ENCODE data around the gene SRRM3. TPM values are rescaled to one million over a fixed set of nuclear protein-coding genes. Genes with fewer than 3 reads are reported as not detected.

SRRM3 gene
- total RNA-seq, 3 donors from 2014 or later (not counting 1 experiment from before 2014, with no cell fraction given): not detected

DNA sequence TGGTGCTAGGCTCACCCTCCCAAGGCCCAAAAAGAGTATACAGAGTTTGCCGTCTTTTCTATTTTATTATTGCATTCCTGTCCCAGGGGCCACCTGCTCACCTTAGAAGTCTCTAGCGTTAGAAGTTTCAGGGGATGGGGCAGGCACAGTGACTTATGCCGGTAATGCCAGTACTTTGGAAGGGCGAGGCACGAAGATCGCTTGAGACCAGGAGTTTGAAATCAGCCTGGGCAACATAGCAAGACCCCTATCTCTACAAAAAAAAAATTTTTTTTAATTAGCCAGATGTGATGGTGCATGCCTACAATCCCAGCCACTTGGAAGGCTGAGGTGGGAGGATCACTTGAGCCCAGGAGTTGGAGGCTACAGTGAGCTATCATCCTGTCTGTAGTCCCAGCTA, 70.4 kb downstream of the SRRM3 start:
- ATAC-seq (no peak), DNase-seq (no peak)
- no peak overlapping the region for H3K27ac Mint-ChIP-seq
- intact Hi-C loops (cut with micrococcal nuclease): no loop called here
- WGBS (ENCODE audit: insufficient coverage): 93% methylated on average over 6 of the region's 6 CpGs
- H3K4me1 Mint-ChIP-seq: peaks cover 0 to 3% of the 10 kb centered on the region in 2 donors
- no peaks in the 10 kb centered on the region for H3K36me3 Mint-ChIP-seq
- H3K4me3 ChIP-seq (ENCODE audit: low read length): no peak overlapping the region
- TF ChIP-seq, protein P1, sequence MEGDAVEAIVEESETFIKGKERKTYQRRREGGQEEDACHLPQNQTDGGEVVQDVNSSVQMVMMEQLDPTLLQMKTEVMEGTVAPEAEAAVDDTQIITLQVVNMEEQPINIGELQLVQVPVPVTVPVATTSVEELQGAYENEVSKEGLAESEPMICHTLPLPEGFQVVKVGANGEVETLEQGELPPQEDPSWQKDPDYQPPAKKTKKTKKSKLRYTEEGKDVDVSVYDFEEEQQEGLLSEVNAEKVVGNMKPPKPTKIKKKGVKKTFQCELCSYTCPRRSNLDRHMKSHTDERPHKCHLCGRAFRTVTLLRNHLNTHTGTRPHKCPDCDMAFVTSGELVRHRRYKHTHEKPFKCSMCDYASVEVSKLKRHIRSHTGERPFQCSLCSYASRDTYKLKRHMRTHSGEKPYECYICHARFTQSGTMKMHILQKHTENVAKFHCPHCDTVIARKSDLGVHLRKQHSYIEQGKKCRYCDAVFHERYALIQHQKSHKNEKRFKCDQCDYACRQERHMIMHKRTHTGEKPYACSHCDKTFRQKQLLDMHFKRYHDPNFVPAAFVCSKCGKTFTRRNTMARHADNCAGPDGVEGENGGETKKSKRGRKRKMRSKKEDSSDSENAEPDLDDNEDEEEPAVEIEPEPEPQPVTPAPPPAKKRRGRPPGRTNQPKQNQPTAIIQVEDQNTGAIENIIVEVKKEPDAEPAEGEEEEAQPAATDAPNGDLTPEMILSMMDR (IDR thresholded peaks at IDR 0.05): no peak
- H3K9me3 Mint-ChIP-seq: no peaks in the 10 kb centered on the region
- peaks cover 3% of the 10 kb centered on the region for H3K4me1 ChIP-seq (ENCODE audit: control insufficient read depth, insufficient read depth, low read length)
- no peak overlapping the region for H3K4me3 Mint-ChIP-seq
- peaks cover 0 to 17% of the 10 kb centered on the region in 2 donors for H3K27me3 Mint-ChIP-seq (ENCODE audit: low read depth in 2 of 2)
- H3K27me3 ChIP-seq (ENCODE audit: control insufficient read depth, insufficient read depth, low read length): peaks cover 2% of the 10 kb centered on the region
- H3K9me3 ChIP-seq (ENCODE audit: control insufficient read depth, insufficient read depth, low read length): no peaks in the 10 kb centered on the region
- no peak overlapping the region for H3K27ac ChIP-seq (ENCODE audit: low read length)
- no peaks in the 10 kb centered on the region for H3K36me3 ChIP-seq (ENCODE audit: control insufficient read depth, insufficient read depth, low read length)

DNA sequence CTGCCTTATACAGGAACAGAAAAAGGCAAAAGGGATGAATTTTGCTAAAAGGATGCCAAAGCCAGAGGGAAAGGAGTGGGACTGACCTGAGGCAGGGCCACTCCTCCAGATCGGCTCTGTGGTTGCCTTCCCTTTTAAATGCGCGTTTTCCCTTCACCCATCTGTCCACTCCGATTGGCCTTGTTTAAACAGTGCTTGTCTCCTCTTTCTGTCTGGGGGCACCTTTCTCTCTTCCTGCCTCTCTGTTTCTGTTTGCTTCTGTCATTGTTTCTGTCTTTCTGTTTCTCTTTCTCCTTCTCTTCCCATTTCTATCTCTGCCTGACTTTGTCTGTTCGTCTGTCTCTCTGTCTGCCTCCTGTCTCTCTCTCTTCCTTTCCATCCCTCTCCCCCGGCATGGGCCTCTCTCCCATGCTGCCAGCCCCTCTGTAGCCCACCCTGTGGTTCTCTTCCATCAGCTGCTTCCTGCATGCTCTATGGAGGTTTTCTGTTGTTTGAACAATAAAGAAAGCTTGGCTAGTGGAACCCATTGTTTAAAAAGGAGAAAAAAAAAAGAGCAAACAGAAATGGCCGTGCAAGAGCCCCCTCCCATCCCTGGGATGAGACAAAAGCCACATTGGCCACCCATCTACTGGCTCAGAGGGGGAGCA, 71.3 kb downstream of the SRRM3 start:
- TF ChIP-seq, protein P1 (IDR thresholded peaks at IDR 0.05): no peak
- Mint-ChIP-seq H3K27ac (no peak overlapping the region), H3K9me3 (no peaks in the 10 kb centered on the region), H3K4me3 (no peak overlapping the region), H3K27me3 (ENCODE audit: low read depth in 2 of 2) (peaks cover 0 to 17% of the 10 kb centered on the region in 2 donors), H3K4me1 (peaks cover 0 to 3% of the 10 kb centered on the region in 2 donors), H3K36me3 (no peaks in the 10 kb centered on the region)
- H3K4me1 ChIP-seq (ENCODE audit: control insufficient read depth, insufficient read depth, low read length): peaks cover under 1% of the 10 kb centered on the region
- intact Hi-C loops (cut with micrococcal nuclease): no loop called here
- H3K36me3 ChIP-seq (ENCODE audit: control insufficient read depth, insufficient read depth, low read length): no peaks in the 10 kb centered on the region
- WGBS (ENCODE audit: insufficient coverage): 34% methylated on average over 7 of the region's 7 CpGs
- ATAC-seq: no peak
- peaks cover 2% of the 10 kb centered on the region for H3K27me3 ChIP-seq (ENCODE audit: control insufficient read depth, insufficient read depth, low read length)
- no peak for DNase-seq
- H3K27ac ChIP-seq (ENCODE audit: low read length): no peak overlapping the region
- H3K9me3 ChIP-seq (ENCODE audit: control insufficient read depth, insufficient read depth, low read length): no peaks in the 10 kb centered on the region
- no peak overlapping the region for H3K4me3 ChIP-seq (ENCODE audit: low read length)

DNA sequence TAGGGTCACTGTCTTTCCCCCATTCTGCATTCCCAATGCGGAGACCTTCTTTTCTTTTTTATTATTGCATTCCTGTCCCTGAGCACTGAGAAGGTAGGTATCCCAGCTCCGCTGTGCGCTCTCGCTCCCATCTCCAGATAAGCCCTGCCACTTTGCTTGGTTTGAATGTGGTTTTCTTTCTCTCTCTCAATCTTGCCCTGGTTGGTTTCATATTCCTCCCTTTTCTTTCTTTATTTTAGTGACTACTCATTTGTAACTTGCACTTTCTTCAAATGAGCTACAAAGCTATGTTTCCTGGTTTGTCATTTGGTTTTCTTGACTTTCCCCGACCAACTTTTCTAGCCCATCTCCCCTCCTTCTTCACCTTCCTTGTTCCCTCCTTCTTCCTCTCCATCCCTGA, 71.8 kb downstream of the SRRM3 start:
- Mint-ChIP-seq H3K9me3 (no peaks in the 10 kb centered on the region), H3K4me1 (peaks cover 0 to 3% of the 10 kb centered on the region in 2 donors), H3K4me3 (no peak overlapping the region), H3K27me3 (ENCODE audit: low read depth in 2 of 2) (peaks cover 0 to 13% of the 10 kb centered on the region in 2 donors), H3K36me3 (no peaks in the 10 kb centered on the region), H3K27ac (no peak overlapping the region)
- intact Hi-C loops (cut with micrococcal nuclease): no loop called here
- TF ChIP-seq, protein P1 (IDR thresholded peaks at IDR 0.05): no peak
- Histone ChIP-seq H3K4me1 (ENCODE audit: control insufficient read depth, insufficient read depth, low read length) (no peaks in the 10 kb centered on the region), H3K27me3 (ENCODE audit: control insufficient read depth, insufficient read depth, low read length) (peaks cover 2% of the 10 kb centered on the region), H3K27ac (ENCODE audit: low read length) (no peak overlapping the region), H3K9me3 (ENCODE audit: control insufficient read depth, insufficient read depth, low read length) (no peaks in the 10 kb centered on the region), H3K36me3 (ENCODE audit: control insufficient read depth, insufficient read depth, low read length) (no peaks in the 10 kb centered on the region), H3K4me3 (ENCODE audit: low read length) (no peak overlapping the region)
- DNase-seq (no peak), ATAC-seq (no peak)
- 85% methylated on average over 5 of the region's 5 CpGs for WGBS (ENCODE audit: insufficient coverage)

DNA sequence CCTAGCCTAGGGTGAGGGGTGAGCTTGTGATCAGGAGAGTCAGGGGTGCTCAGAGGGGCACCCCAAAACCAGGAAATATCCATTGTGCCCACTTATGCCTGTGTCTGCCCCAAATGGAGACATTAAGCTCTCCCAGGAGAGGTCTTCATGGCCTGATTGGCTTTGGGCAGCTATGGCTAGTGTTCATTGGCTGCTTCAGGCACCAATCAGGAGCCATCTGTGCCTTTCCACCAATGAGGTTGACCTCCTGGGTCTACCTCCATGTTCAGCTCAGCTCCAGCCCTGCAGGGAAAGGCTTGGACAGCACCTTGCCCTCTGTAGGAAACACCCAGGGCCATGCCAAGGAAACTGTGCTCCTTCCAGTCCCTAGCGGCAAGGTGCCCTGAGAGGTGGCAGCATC, 76.8 kb downstream of the SRRM3 start:
- no peak for DNase-seq
- Mint-ChIP-seq H3K27me3 (ENCODE audit: low read depth in 2 of 2) (peaks cover 28 to 29% of the 10 kb centered on the region in 2 donors), H3K4me1 (peaks cover 7 to 16% of the 10 kb centered on the region in 2 donors), H3K4me3 (no peak overlapping the region), H3K27ac (no peak overlapping the region), H3K36me3 (no peaks in the 10 kb centered on the region), H3K9me3 (no peaks in the 10 kb centered on the region)
- intact Hi-C loops (cut with micrococcal nuclease): no loop called here
- ATAC-seq: peak in 2 of 3 donors; percentile 14 to 39
- WGBS (ENCODE audit: insufficient coverage): 100% methylated on average over 1 of the region's 1 CpG
- Histone ChIP-seq H3K27me3 (ENCODE audit: control insufficient read depth, insufficient read depth, low read length) (peaks cover 14% of the 10 kb centered on the region), H3K9me3 (ENCODE audit: control insufficient read depth, insufficient read depth, low read length) (no peaks in the 10 kb centered on the region), H3K36me3 (ENCODE audit: control insufficient read depth, insufficient read depth, low read length) (no peaks in the 10 kb centered on the region), H3K4me1 (ENCODE audit: control insufficient read depth, insufficient read depth, low read length) (peaks cover 11% of the 10 kb centered on the region), H3K27ac (ENCODE audit: low read length) (no peak overlapping the region), H3K4me3 (ENCODE audit: low read length) (no peak overlapping the region)
- TF ChIP-seq, protein P1 (IDR thresholded peaks at IDR 0.05): no peak

All from natural killer cell (primary cell).